GM10248 (cell line): ENCODE data around the gene TRIP6.

Source experiments
- CTCF ChIA-PET: fragments of 300-600 bp; sonication (Branson Sonifier 250); formaldehyde crosslinking; extraction: SDS; loops from one replicate; lab custom pipeline; 2021; ENCODE audit warnings: antibody characterized with exemption; lab: Yijun Ruan, JAX
- POLR2A ChIA-PET: fragments of 350-650 bp; sonication (Branson Sonifier 250); formaldehyde crosslinking; extraction: SDS; loops from one replicate; lab custom pipeline; 2020; ENCODE audit warnings: antibody characterized with exemption; lab: Yijun Ruan, JAX
- DNase-seq: peaks from one replicate; pipeline ENCODE4 v3.0.0; 2012; ENCODE audit errors: extremely low spot score
- CTCF ChIP-seq: IDR thresholded peaks from 2 replicates; pipeline ENCODE4 v1.5.1; 2012; ENCODE audit warnings: mild to moderate bottlenecking, low read depth; ENCODE audit errors: extremely low read depth, missing control alignments, control extremely low read depth

The TRIP6 gene

GRCh38 chr7:100861616-100861985, 5.6 kb upstream of the TRIP6 start:
- POLR2A ChIA-PET: no interaction called here
- no peak for DNase-seq
- CTCF ChIA-PET: interaction anchor here (1.3 to 1.6 kb wide), 2 partner anchors 9 to 62 kb away, joined by 4 read pairs; partner anchors contain the start of gene SLC12A9
- TF ChIP-seq CTCF: no peak

- ChIA-PET CTCF (interaction anchor here (2.2 kb wide), 1 partner anchor 11 kb away, joined by 9 read pairs; the partner anchor contains the start of gene SLC12A9), POLR2A (no interaction called here)
- no peak for TF ChIP-seq CTCF
- DNase-seq: no peak
Observed at GRCh38 chr7:100863406-100863950, 3.7 kb upstream of the TRIP6 start.

- CTCF ChIA-PET: interaction anchor here (1.0 to 2.2 kb wide), 2 partner anchors 10 to 12 kb away, joined by 4 to 9 read pairs; partner anchors contain the start of gene SLC12A9
- no peak for TF ChIP-seq CTCF
- POLR2A ChIA-PET: no interaction called here
- DNase-seq: no peak
Observed at GRCh38 chr7:100864263-100864845, 2.8 kb upstream of the TRIP6 start.

GRCh38 chr7:100865372-100865911, 1.7 kb upstream of the TRIP6 start:
- ChIA-PET CTCF (no interaction called here), POLR2A (no interaction called here)
- DNase-seq: no peak
- no peak for TF ChIP-seq CTCF

- no peak for TF ChIP-seq CTCF
- DNase-seq: no peak
- ChIA-PET POLR2A (no interaction called here), CTCF (interaction anchor here (0.8 to 1.4 kb wide), 2 partner anchors 13 to 278 kb away, joined by 3 to 4 read pairs; partner anchors contain the start of gene SLC12A9)
Observed at GRCh38 chr7:100865938-100866728, 1.1 kb upstream of the TRIP6 start.

GRCh38 chr7:100866729-100867039, 503 bp upstream of the TRIP6 start:
- ChIA-PET CTCF (interaction anchor here (0.8 to 1.4 kb wide), 2 partner anchors 14 to 277 kb away, joined by 3 to 4 read pairs; partner anchors contain the start of gene SLC12A9), POLR2A (interaction anchor here (0.7 kb wide), 1 partner anchor 14 kb away, joined by 3 read pairs; the partner anchor contains the start of gene SLC12A9)
- no peak for DNase-seq
- TF ChIP-seq CTCF: no peak
